Keratinocyte (primary cell): ENCODE measurements around the gene PARD3.

Experiments
- EZH2 ChIP-seq: IDR thresholded peaks from one replicate; pipeline ENCODE4 v1.6.1; 2012; ENCODE audit warnings: inconsistent platforms, mild to moderate bottlenecking, low read length, moderate library complexity
- TF ChIP-seq, protein P1 (sequence below), 3 experiments: IDR thresholded peaks in 1 of 3; conservative IDR thresholded peaks in 1 of 3; optimal IDR thresholded peaks in 1 of 3; 2 replicates in 2 of 3; 3 replicates in 1 of 3; pipeline versions ENCODE3 to v1.5.1; 2011; ENCODE audit warnings: low read length in 3 of 3, mild to moderate bottlenecking in 3 of 3, moderate library complexity in 2 of 3, control low read depth in 1 of 3, inconsistent platforms in 1 of 3; ENCODE audit not compliant: insufficient read depth in 2 of 3; ENCODE audit errors: extremely low read depth in 1 of 3

DNA sequence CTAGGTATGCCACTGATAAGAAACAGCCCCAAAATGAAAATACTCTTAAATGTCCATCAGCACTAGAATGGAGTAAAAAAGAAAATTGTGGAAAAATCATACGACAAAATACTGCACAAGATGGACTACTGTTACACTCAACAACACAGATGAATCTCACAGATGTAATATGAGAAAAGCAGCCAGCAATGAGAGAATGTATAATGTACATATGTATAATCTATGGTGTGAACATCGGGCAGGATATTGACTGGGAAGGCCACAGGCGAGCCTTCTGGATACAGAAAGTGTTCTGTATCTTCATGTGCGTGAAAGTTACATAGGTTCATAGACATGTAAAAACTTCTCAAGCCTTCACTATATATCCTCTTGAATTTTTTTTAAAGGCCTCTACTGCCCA, 212.6 kb downstream of the PARD3 start:
- TF ChIP-seq, protein P1, sequence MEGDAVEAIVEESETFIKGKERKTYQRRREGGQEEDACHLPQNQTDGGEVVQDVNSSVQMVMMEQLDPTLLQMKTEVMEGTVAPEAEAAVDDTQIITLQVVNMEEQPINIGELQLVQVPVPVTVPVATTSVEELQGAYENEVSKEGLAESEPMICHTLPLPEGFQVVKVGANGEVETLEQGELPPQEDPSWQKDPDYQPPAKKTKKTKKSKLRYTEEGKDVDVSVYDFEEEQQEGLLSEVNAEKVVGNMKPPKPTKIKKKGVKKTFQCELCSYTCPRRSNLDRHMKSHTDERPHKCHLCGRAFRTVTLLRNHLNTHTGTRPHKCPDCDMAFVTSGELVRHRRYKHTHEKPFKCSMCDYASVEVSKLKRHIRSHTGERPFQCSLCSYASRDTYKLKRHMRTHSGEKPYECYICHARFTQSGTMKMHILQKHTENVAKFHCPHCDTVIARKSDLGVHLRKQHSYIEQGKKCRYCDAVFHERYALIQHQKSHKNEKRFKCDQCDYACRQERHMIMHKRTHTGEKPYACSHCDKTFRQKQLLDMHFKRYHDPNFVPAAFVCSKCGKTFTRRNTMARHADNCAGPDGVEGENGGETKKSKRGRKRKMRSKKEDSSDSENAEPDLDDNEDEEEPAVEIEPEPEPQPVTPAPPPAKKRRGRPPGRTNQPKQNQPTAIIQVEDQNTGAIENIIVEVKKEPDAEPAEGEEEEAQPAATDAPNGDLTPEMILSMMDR (optimal IDR thresholded peaks at IDR 0.05 in 1 of 3, IDR thresholded peaks at IDR 0.05 in 1 of 3, conservative IDR thresholded peaks at IDR 0.05 in 1 of 3; ENCODE audit: extremely low read depth in 1 of 3, insufficient read depth in 2 of 3, low read length in 3 of 3): no peak
- TF ChIP-seq EZH2: no peak
